Smooth muscle cell (in vitro differentiated cells): ENCODE data around the gene KCNAB1. TPM values are rescaled to one million over a fixed set of nuclear protein-coding genes. Genes with fewer than 3 reads are reported as not detected.

ENCODE experiments used
- DNase-seq: peaks from one replicate; lab custom pipeline; 2025; ENCODE audit not compliant: unreplicated experiment; lab: John Stamatoyannopoulos, UW
- H2AFZ ChIP-seq: fragments of 200-600 bp; sonication (generic); 2 replicates; pipeline ENCODE4 v1.6.0; 2016; ENCODE audit warnings: antibody characterized with exemption, low read depth, mild to moderate bottlenecking
- H3F3A ChIP-seq: fragments of 200-600 bp; sonication (generic); 2 replicates; pipeline ENCODE4 v1.6.0; 2017; ENCODE audit warnings: antibody characterized with exemption, low read depth
- H3K27ac ChIP-seq: fragments of 200-600 bp; sonication (generic); 2 replicates; pipeline ENCODE4 v1.5.1; 2016; ENCODE audit warnings: low read depth, mild to moderate bottlenecking
- H3K27me3 ChIP-seq: fragments of 200-600 bp; sonication (generic); 2 replicates; pipeline ENCODE4 v1.6.1; 2016; ENCODE audit warnings: low read depth, mild to moderate bottlenecking
- H3K36me3 ChIP-seq: fragments of 200-600 bp; sonication (generic); 2 replicates; pipeline ENCODE4 v1.5.1; 2016; ENCODE audit warnings: low read depth
- H3K4me1 ChIP-seq: fragments of 200-600 bp; sonication (generic); 2 replicates; pipeline ENCODE4 v1.5.1; 2016; ENCODE audit warnings: low read depth
- H3K4me2 ChIP-seq: fragments of 200-600 bp; sonication (generic); 2 replicates; pipeline ENCODE4 v1.6.0; 2016; ENCODE audit warnings: mild to moderate bottlenecking
- H3K4me3 ChIP-seq: fragments of 200-600 bp; sonication (generic); 2 replicates; pipeline ENCODE4 v1.5.1; 2016; ENCODE audit warnings: mild to moderate bottlenecking
- H3K79me2 ChIP-seq: fragments of 200-600 bp; sonication (generic); 2 replicates; pipeline ENCODE4 v1.6.0; 2016; ENCODE audit warnings: low read depth, mild to moderate bottlenecking
- H3K9ac ChIP-seq: fragments of 200-600 bp; sonication (generic); 2 replicates; pipeline ENCODE4 v1.6.0; 2016; ENCODE audit warnings: low read depth
- H3K9me3 ChIP-seq: fragments of 200-600 bp; sonication (generic); replicated peaks from 2 replicates; pipeline ENCODE4 v1.5.1; 2016; ENCODE audit warnings: low read depth
- H4K20me1 ChIP-seq: fragments of 200-600 bp; sonication (generic); 2 replicates; pipeline ENCODE4 v1.6.0; 2016; ENCODE audit warnings: low read depth
- CTCF ChIP-seq: fragments of 200-600 bp; sonication (generic); IDR thresholded peaks from 2 replicates; pipeline ENCODE4 v1.5.1; 2017; ENCODE audit warnings: borderline replicate concordance, mild to moderate bottlenecking, antibody characterized with exemption; ENCODE audit not compliant: insufficient read depth, poor library complexity, severe bottlenecking
- WGBS: methylation state at CpG from one replicate; pipeline ENCODE4 v1.1.7; 2016; ENCODE audit warnings: low lambda C conversion rate; 5-methylcytosine and 5-hydroxymethylcytosine counted together
- polyA plus RNA-seq: library from polyadenylated mRNA; unstranded; fragments of >200 nt; fragmentation: Nextera tagmentation; extraction: Ambion mirVana; gene quantifications from 2 replicates; pipeline ENCODE4 v1.2.1, GENCODE V29; 2016
- total RNA-seq: library from RNA; depleted of rRNA; stranded (reverse); fragments of >200 nt; gene quantifications from 2 replicates; pipeline ENCODE4 v1.2.3, GENCODE V29; 2014

Gene KCNAB1
- total and polyA plus RNA-seq, 2 experiments from 2014 or later = 0.36 to 1.0 TPM

GRCh38 chr3:156548041-156548687, 427.8 kb downstream of the KCNAB1 start:
- Histone ChIP-seq H3K79me2 (peaks cover 85% of the 10 kb centered on the region), H3K9ac (no peak overlapping the region), H3K4me3 (no peak overlapping the region), H3K9me3 (no peaks in the 10 kb centered on the region), H3K27ac (peak overlapping the region; percentile 96), H3K27me3 (no peaks in the 10 kb centered on the region), H4K20me1 (peaks cover 99% of the 10 kb centered on the region), H3K36me3 (peaks cover 25% of the 10 kb centered on the region), H2AFZ (no peak overlapping the region), H3K4me1 (peaks cover 14% of the 10 kb centered on the region), H3K4me2 (no peak overlapping the region), H3F3A (peaks cover 17% of the 10 kb centered on the region)
- WGBS = 79% methylated on average over 4 of the region's 4 CpGs
- TF ChIP-seq CTCF = no peak
- DNase-seq = no peak

DNA sequence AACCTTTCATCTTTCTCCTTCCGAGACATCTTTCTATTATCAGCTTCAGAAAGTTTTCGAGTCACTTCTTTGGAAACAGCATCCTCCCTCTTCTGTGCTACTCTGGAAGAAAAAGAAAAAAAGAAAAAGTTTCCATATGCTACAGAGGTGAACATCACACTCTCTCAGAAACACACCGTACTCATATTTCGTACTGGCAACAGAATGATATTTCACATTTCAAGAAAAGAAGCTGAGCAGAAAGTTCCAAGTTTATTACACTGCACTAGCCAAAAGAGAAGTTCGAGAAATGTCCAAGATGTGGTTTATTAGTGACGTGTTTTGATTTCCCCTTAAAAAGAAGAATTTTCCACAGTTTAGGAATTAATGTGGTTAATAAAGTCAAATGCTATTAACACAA, 428.5 kb downstream of the KCNAB1 start:
- no peak overlapping the region for H3K4me3 ChIP-seq

GRCh38 chr3:156551261-156551660, 430.9 kb downstream of the KCNAB1 start:
- Histone ChIP-seq H3K4me2 (peak overlapping the region; percentile 94), H3K36me3 (peaks cover 13% of the 10 kb centered on the region), H3K9me3 (no peaks in the 10 kb centered on the region), H4K20me1 (peaks cover 75% of the 10 kb centered on the region), H2AFZ (no peak overlapping the region), H3K9ac (peak overlapping the region; percentile 80), H3K79me2 (peaks cover 85% of the 10 kb centered on the region), H3K27me3 (no peaks in the 10 kb centered on the region), H3K4me3 (peak overlapping the region; percentile 89), H3K4me1 (peaks cover 22% of the 10 kb centered on the region), H3F3A (peaks cover 6% of the 10 kb centered on the region), H3K27ac (peak overlapping the region; percentile 96)
- no peak for TF ChIP-seq CTCF
- WGBS = 48% methylated on average over 4 of the region's 4 CpGs
- no peak for DNase-seq

More for the DNA sequence above, 428.5 kb downstream of the KCNAB1 start:
- Histone ChIP-seq H3K4me1 (peaks cover 21% of the 10 kb centered on the region), H3K9ac (no peak overlapping the region), H2AFZ (no peak overlapping the region), H3K9me3 (no peaks in the 10 kb centered on the region), H3K4me2 (no peak overlapping the region), H3K27ac (peak overlapping the region; percentile 96), H4K20me1 (peaks cover 98% of the 10 kb centered on the region), H3F3A (peaks cover 14% of the 10 kb centered on the region), H3K36me3 (peaks cover 19% of the 10 kb centered on the region), H3K27me3 (no peaks in the 10 kb centered on the region), H3K79me2 (peaks cover 92% of the 10 kb centered on the region)
- TF ChIP-seq CTCF = no peak
- no peak for DNase-seq
- WGBS = 79% methylated on average over 6 of the region's 6 CpGs

GRCh38 chr3:156551746-156552145, 431.4 kb downstream of the KCNAB1 start:
- Histone ChIP-seq H3K27me3 (no peaks in the 10 kb centered on the region), H3K4me2 (peak overlapping the region; percentile 94), H3K36me3 (peaks cover 8% of the 10 kb centered on the region), H3K9ac (peak overlapping the region; percentile 80), H4K20me1 (peaks cover 70% of the 10 kb centered on the region), H3K27ac (peak overlapping the region; percentile 96), H2AFZ (no peak overlapping the region), H3K4me1 (peaks cover 22% of the 10 kb centered on the region), H3K79me2 (peaks cover 81% of the 10 kb centered on the region), H3K9me3 (no peaks in the 10 kb centered on the region), H3F3A (peaks cover 6% of the 10 kb centered on the region), H3K4me3 (peak overlapping the region; percentile 89)
- 23% methylated on average over 4 of the region's 4 CpGs for WGBS
- TF ChIP-seq CTCF = no peak
- DNase-seq = no peak
